Heart right ventricle (tissue), 16 donors: ENCODE results near the gene ARHGDIB. TPM values are rescaled to one million over a fixed set of nuclear protein-coding genes. Genes with fewer than 3 reads are reported as not detected.

Experiments used
- ATAC-seq, 8 donors: fragments of 200-7000 bp; cut with Tn5 transposase; one replicate each; pipeline ENCODE4 v1.9.1; 2020; ENCODE audit warnings: mild to moderate bottlenecking in 8 of 8, moderate library complexity in 8 of 8, moderate number of reproducible peaks in 1 of 8
- DNase-seq, 2 donors: peaks; one replicate each; pipeline ENCODE4 v3.0.0-alpha.2; 2020
- H3K27ac ChIP-seq, 10 donors: fragments of 200-600 bp; sonication (generic) in 2 of 10; one replicate each; pipeline versions ENCODE4 v1.5.0 to v1.8.0; 2020 to 2022; ENCODE audit warnings: mild to moderate bottlenecking in 3 of 10
- H3K27me3 ChIP-seq, 7 donors: fragments of 200-600 bp; one replicate each; pipeline ENCODE4 v1.8.0; 2021 to 2022; ENCODE audit warnings: mild to moderate bottlenecking in 2 of 7
- H3K36me3 ChIP-seq, 9 donors: fragments of 200-600 bp; sonication (generic) in 1 of 9; one replicate each; pipeline versions ENCODE4 v1.5.0 to v1.8.0; 2020 to 2022; ENCODE audit warnings: mild to moderate bottlenecking in 2 of 9
- H3K4me1 ChIP-seq, 9 donors: fragments of 200-600 bp; sonication (generic) in 1 of 9; one replicate each; pipeline versions ENCODE4 v1.5.0 to v1.8.0; 2020 to 2022; ENCODE audit warnings: mild to moderate bottlenecking in 4 of 9
- H3K4me3 ChIP-seq, 10 donors: fragments of 200-600 bp; sonication (generic) in 2 of 10; one replicate each; pipeline versions ENCODE4 v1.5.0 to v1.8.0; 2020 to 2022; ENCODE audit warnings: mild to moderate bottlenecking in 7 of 10, moderate library complexity in 2 of 10
- H3K9me3 ChIP-seq, 11 donors: fragments of 200-600 bp in 10 of 11; sonication (generic) in 2 of 11; one replicate each; pipeline versions ENCODE4 v1.5.0 to v1.8.0; 2013 to 2022; ENCODE audit warnings: mild to moderate bottlenecking in 2 of 11, control low read depth in 1 of 11, moderate library complexity in 1 of 11
- WGBS, 2 donors: extraction: QIAGEN DNeasy Blood & Tissue Kit; methylation state at CpG; one replicate each; pipeline ENCODE4 v1.1.7; 2013; ENCODE audit warnings: inconsistent platforms in 1 of 2; 5-methylcytosine and 5-hydroxymethylcytosine counted together
- intact Hi-C, 10 donors: fragments of 100-400 bp; cut with DNase I; formaldehyde crosslinking; loops; one replicate each; pipeline versions ENCODE4 v1.11.1 to v1.14.2; 2022
- polyA plus RNA-seq, 2 donors: library from polyadenylated mRNA; stranded (reverse); fragments of 200-250 nt; gene quantifications; one replicate each; pipeline ENCODE4 v1.2.3, GENCODE V29; 2013
- total RNA-seq, 10 donors: library from RNA; stranded (reverse); fragmentation: NEBNext Ultra II Directional in 3 of 10; extraction: Animal tissue kit (Norgen Biotek cat#: 25700) in 3 of 10; gene quantifications; one replicate each; pipeline versions ENCODE4 v1.2.1 to v1.2.4, GENCODE V29; 2021 to 2023
- TF ChIP-seq, protein P1 (sequence below), 9 donors: fragments of 200-600 bp; sonication (generic) in 2 of 9; IDR thresholded peaks; one replicate each; pipeline versions ENCODE4 v1.5.0 to v1.8.0; 2021 to 2022; ENCODE audit warnings: antibody characterized with exemption in 9 of 9, mild to moderate bottlenecking in 5 of 9, moderate library complexity in 1 of 9
- donor health status: Arrhythmogenic right ventricular cardiomyopathy.
- donor health status: ischemic (EF 13 %, LVEDD 7.1; RV severe dilation, severe dysfunction).
- donor health status: healthy with polysubstance abuse.
- donor health status: DM: no; HTN: yes; CAD: no.
- donor health status: DM: no; HTN: no; CAD: no.
- donor health status: ischemic (EF 25% LVEDD 6.9; RV normal size, moderate dysfunction).
- donor health status: ischemic (EF 25% LVEDD 5.7; RV mildly dilated, moderate dysfunction).
- donor health status: healthy.
- donor health status: DM: yes; HTN: yes; CAD: no.
- donor health status: Ischemic cardiomyopathy.
- donor health status: ischemic (EF 35%, LVEDD 5.7; RV mildly dilated, moderate dysfunction).
- donor health status: nonischemic (EF 11% LVEDD 7.7; RV severe dilation, severe dysfunction).
- donor health status: DM: yes; HTN: yes; CAD: no.
- donor health status: PGD.
- donor health status: ischemic (EF 29% LVEDD 5.4; RV normal size, mild dysfunction).
- donor health status: nonischemic (EF 23%, LVEDD 6.1; RV moderate dilation, normal function).

Gene ARHGDIB
- total and polyA plus RNA-seq, 12 donors, result 28.1 to 150 (median 45.4) TPM

DNA sequence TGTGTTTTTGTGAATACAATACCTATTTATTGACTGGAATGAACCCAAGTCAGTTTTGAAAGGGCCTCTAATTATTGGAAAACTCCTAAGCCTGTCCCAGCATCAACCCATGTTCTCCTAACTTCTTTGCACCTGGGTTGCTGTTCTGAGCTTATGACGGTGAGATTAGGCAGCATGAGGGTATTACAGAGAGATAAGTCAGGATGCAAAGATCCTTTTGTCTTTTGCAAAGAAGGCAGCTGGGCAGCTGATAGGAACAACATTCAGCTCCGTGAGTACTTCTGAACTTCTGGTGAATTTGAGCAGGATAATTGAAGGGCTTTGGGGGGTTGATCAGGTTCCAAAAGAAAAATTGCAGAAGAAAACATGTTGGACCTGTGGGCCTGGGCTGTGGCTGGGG, 11.4 kb upstream of the ARHGDIB start, which contains the start of gene PDE6H:
PDE6H (plus strand) TSS at position 227 of the 400 bp plus-strand sequence. CDS start 4,971 bp downstream, outside the sequence.
- intact Hi-C loops, result loop anchor here in 1 of 10 donors (10.0 kb wide), 1 partner anchor 902 kb away; no protein-coding TSS in a partner anchor
- Histone ChIP-seq H3K9me3 (no peaks in the 10 kb centered on the region), H3K27ac (no peak within 1 kb of the TSS), H3K4me1 (peaks cover 0 to 30% (median 0%) of the 10 kb centered on the region in 9 donors), H3K27me3 (no peaks in the 10 kb centered on the region), H3K4me3 (no peak within 1 kb of the TSS), H3K36me3 (no peaks in the 10 kb centered on the region)
- no peak for ATAC-seq
- WGBS, 2 donors, result 87 to 94% methylated on average over 2 of the region's 2 CpGs
- TF ChIP-seq, protein P1, sequence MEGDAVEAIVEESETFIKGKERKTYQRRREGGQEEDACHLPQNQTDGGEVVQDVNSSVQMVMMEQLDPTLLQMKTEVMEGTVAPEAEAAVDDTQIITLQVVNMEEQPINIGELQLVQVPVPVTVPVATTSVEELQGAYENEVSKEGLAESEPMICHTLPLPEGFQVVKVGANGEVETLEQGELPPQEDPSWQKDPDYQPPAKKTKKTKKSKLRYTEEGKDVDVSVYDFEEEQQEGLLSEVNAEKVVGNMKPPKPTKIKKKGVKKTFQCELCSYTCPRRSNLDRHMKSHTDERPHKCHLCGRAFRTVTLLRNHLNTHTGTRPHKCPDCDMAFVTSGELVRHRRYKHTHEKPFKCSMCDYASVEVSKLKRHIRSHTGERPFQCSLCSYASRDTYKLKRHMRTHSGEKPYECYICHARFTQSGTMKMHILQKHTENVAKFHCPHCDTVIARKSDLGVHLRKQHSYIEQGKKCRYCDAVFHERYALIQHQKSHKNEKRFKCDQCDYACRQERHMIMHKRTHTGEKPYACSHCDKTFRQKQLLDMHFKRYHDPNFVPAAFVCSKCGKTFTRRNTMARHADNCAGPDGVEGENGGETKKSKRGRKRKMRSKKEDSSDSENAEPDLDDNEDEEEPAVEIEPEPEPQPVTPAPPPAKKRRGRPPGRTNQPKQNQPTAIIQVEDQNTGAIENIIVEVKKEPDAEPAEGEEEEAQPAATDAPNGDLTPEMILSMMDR (IDR thresholded peaks at IDR 0.05), result no peak
- DNase-seq, result no peak

DNA sequence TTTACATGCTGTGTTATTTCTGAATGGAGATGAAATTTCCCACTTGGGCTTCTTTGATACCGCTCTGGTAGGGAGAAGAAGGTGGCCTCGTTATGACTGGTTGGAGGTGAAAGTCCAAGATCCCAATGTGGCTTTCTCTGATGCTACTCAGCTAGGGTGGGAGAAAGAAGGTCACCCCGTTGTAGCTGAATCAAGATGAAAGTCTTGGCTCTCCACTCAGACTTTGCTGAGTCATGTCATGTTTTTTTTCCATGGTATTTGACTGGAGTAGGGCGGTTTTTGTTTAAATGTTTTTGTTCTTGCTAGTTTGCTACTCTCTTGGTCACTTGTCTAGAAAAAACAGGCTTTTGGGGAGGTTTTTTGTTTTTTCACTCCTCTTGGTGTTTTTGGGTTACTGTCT, 9.1 kb upstream of the ARHGDIB start:
- intact Hi-C loops, result loop anchor here in 1 of 10 donors (10.0 kb wide), 1 partner anchor 904 kb away; no protein-coding TSS in a partner anchor
- TF ChIP-seq, protein P1 (IDR thresholded peaks at IDR 0.05), result no peak
- no peak overlapping the region for H3K27ac ChIP-seq
- H3K27me3 ChIP-seq, result no peaks in the 10 kb centered on the region
- H3K4me1 ChIP-seq, result peaks cover 0 to 22% (median 0%) of the 10 kb centered on the region in 9 donors
- H3K36me3 ChIP-seq, result no peaks in the 10 kb centered on the region
- H3K4me3 ChIP-seq, result no peak overlapping the region
- ATAC-seq, result no peak
- WGBS, 2 donors, result 78 to 88% methylated on average over 4 of the region's 4 CpGs
- DNase-seq, result no peak
- no peaks in the 10 kb centered on the region for H3K9me3 ChIP-seq

DNA sequence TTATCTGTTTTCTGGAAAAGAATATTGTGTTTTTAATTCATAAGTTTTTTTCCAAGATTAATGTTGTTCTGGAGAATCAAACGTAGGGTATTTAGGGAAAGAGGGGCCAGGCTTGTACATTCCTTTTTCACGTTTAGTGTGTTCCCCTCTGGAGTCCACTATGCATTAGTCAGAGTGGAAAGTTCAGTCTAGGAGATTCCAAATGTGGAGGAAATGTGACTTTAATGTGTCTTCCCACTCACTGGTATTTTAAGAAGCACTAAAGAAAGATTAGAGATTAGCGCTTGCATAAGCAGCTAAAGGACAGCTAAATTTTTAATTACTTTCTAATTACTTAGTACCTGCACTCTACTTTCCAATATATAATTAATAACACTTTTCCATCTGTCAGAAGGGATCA, 7.1 kb upstream of the ARHGDIB start:
- intact Hi-C loops, result no loop called here
- TF ChIP-seq, protein P1 (IDR thresholded peaks at IDR 0.05), result no peak

DNA sequence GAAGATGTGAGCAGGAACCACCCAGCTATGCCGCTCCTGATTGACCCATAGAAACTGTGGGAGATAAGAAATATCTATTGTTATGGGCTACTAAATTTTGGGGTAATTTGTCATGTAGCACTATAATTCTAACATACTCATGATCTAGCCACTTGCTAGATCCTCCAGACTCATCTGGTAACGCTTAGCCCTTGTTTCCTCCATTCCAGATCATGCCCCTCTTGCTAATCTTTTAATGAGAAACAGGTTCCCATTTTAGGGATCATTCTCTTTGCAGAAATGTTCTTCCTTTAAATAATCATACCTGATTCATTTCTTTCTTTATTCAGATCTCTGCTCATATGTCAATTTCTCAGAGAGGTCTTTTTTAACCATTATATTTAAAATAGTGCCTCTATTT, 3.8 kb upstream of the ARHGDIB start:
- no peaks in the 10 kb centered on the region for H3K27me3 ChIP-seq
- peaks cover 0 to 43% (median 15%) of the 10 kb centered on the region in 9 donors for H3K4me1 ChIP-seq
- no peaks in the 10 kb centered on the region for H3K36me3 ChIP-seq
- H3K4me3 ChIP-seq, result no peak overlapping the region
- intact Hi-C loops, result no loop called here
- H3K9me3 ChIP-seq, result no peaks in the 10 kb centered on the region
- H3K27ac ChIP-seq, result no peak overlapping the region
- TF ChIP-seq, protein P1 (IDR thresholded peaks at IDR 0.05), result no peak
- DNase-seq, result no peak
- 92 to 93% methylated on average over 2 of the region's 2 CpGs for WGBS, 2 donors
- ATAC-seq, result no peak

More for the DNA sequence above, 7.1 kb upstream of the ARHGDIB start:
- WGBS, 2 donors, result 53 to 58% methylated on average over 3 of the region's 3 CpGs
- peak in 2 of 8 donors; percentile 28 to 47 for ATAC-seq
- Histone ChIP-seq H3K4me1 (peaks cover 0 to 15% (median 0%) of the 10 kb centered on the region in 9 donors), H3K4me3 (no peak overlapping the region), H3K9me3 (no peaks in the 10 kb centered on the region), H3K27me3 (no peaks in the 10 kb centered on the region), H3K27ac (no peak overlapping the region), H3K36me3 (no peaks in the 10 kb centered on the region)
- no peak for DNase-seq
